Spleen (tissue), 11 donors: ENCODE data around the gene SENP3. TPM values are rescaled to one million over a fixed set of nuclear protein-coding genes. Genes with fewer than 3 reads are reported as not detected.

ENCODE experiments used
- DNase-seq: peaks from one replicate; pipeline ENCODE4 v3.0.0-alpha.2; 2020
- H3K27ac ChIP-seq, 8 donors: fragments of 200-600 bp; sonication (generic) in 7 of 8; 1 replicate in 4 of 8; 2 replicates in 4 of 8; pipeline versions ENCODE4 v1.5.0 to v1.8.0; 2016 to 2021; ENCODE audit warnings: inconsistent platforms in 4 of 8, mild to moderate bottlenecking in 4 of 8, moderate library complexity in 1 of 8
- H3K27me3 ChIP-seq, 7 donors: fragments of 200-600 bp; sonication (generic) in 6 of 7; replicated peaks in 1 of 7; 1 replicate in 4 of 7; 2 replicates in 3 of 7; pipeline versions ENCODE4 v1.5.0 to v1.8.0; 2016 to 2021; ENCODE audit warnings: inconsistent platforms in 3 of 7, mild to moderate bottlenecking in 1 of 7
- H3K36me3 ChIP-seq, 6 donors: fragments of 200-600 bp; sonication (generic) in 5 of 6; 1 replicate in 4 of 6; 2 replicates in 2 of 6; pipeline versions ENCODE4 v1.5.0 to v1.8.0; 2016 to 2021; ENCODE audit warnings: inconsistent platforms in 2 of 6
- H3K4me1 ChIP-seq, 6 donors: fragments of 200-600 bp; sonication (generic) in 5 of 6; 1 replicate in 3 of 6; 2 replicates in 3 of 6; pipeline versions ENCODE4 v1.5.0 to v1.8.0; 2016 to 2021; ENCODE audit warnings: inconsistent platforms in 3 of 6
- H3K4me3 ChIP-seq, 8 donors: fragments of 200-600 bp; sonication (generic) in 7 of 8; 1 replicate in 4 of 8; 2 replicates in 4 of 8; pipeline versions ENCODE4 v1.5.0 to v1.8.0; 2016 to 2021; ENCODE audit warnings: inconsistent platforms in 4 of 8, mild to moderate bottlenecking in 4 of 8, moderate library complexity in 2 of 8
- H3K9me3 ChIP-seq, 8 donors: fragments of 200-600 bp; sonication (generic) in 7 of 8; 1 replicate in 4 of 8; 2 replicates in 4 of 8; pipeline versions ENCODE4 v1.5.0 to v1.8.0; 2016 to 2021; ENCODE audit warnings: inconsistent platforms in 4 of 8
- POLR2A ChIP-seq, 3 donors: fragments of 450-650 bp; IDR thresholded peaks; one replicate each; pipeline ENCODE4 v1.5.1; 2017; ENCODE audit warnings: antibody characterized with exemption in 3 of 3, mild to moderate bottlenecking in 1 of 3
- POLR2AphosphoS5 ChIP-seq, 3 donors: sonication (generic); formaldehyde crosslinking; IDR thresholded peaks; one replicate each; pipeline ENCODE4 v1.5.1; 2017; ENCODE audit warnings: antibody characterized with exemption in 3 of 3
- WGBS, 5 donors: extraction: QIAGEN DNeasy Blood & Tissue Kit in 3 of 5; methylation state at CpG; one replicate each; pipeline versions ENCODE4 v1.1.5 to v1.1.7; 2013 to 2018; 5-methylcytosine and 5-hydroxymethylcytosine counted together
- intact Hi-C: fragments of 100-400 bp; cut with DNase I; formaldehyde crosslinking; loops from one replicate; pipeline ENCODE4 v1.15.0; 2023; ENCODE audit warnings: low total_unique reads
- polyA plus RNA-seq, 3 donors: library from polyadenylated mRNA; stranded (reverse); fragments of 200-250 nt; gene quantifications; one replicate each; pipeline ENCODE4 v1.2.1, GENCODE V29; 2013
- total RNA-seq, 7 donors: library from RNA; depleted of rRNA in 3 of 7; stranded (reverse); fragments of >200 nt in 3 of 7; fragmentation: NEBNext Ultra II Directional in 4 of 7; extraction: Animal tissue kit (Norgen Biotek cat#: 25700) in 4 of 7; gene quantifications; one replicate each; pipeline versions ENCODE4 v1.1.0 to v1.2.1, GENCODE V29; 2016 to 2021
- TF ChIP-seq, protein P1 (sequence below), 11 experiments: fragments of 200-600 bp in 7 of 11; fragments of 450-650 bp in 4 of 11; sonication (generic) in 4 of 11; IDR thresholded peaks in 8 of 11; conservative IDR thresholded peaks in 3 of 11; 1 replicate in 7 of 11; 2 replicates in 4 of 11; pipeline versions ENCODE4 v1.4.0 to v1.8.0; 2016 to 2021; ENCODE audit warnings: antibody characterized with exemption in 11 of 11, inconsistent platforms in 4 of 11, mild to moderate bottlenecking in 1 of 11
- donor health status: healthy with polysubstance abuse.
- donor health status: DM: no; HTN: no; CAD: no; lungs with moderate emphysema.
- donor health status: DM: no; HTN: no; CAD: no.
- donor health status: Bipolar disorder and iron deficiency.
- donor health status: healthy.
- donor health status: DM: no; HTN: no; CAD: no.
- donor health status: DM: yes; HTN: yes; CAD: no.

The SENP3 gene
- total and polyA plus RNA-seq, 10 donors: 36.3 to 71.7 (median 43.1) TPM

DNA sequence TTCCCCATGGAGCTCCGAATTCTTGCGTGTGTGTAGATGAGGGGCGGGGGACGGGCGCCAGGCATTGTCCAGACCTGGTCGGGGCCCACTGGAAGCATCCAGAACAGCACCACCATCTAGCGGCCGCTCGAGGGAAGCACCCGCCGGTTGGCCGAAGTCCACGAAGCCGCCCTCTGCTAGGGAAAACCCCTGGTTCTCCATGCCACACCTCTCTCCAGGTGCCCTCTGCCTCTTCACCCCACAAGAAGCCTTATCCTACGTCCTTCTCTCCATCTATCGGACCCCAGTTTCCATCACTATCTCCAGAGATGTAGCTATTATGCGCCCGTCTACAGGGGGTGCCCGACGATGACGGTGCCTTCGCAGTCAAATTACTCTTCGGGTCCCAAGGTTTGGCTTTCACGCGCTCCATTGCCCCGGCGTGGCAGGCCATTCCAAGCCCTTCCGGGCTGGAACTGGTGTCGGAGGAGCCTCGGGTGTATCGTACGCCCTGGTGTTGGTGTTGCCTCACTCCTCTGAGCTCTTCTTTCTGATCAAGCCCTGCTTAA, 617 bp upstream of the SENP3 start:
- TF ChIP-seq, protein P1, sequence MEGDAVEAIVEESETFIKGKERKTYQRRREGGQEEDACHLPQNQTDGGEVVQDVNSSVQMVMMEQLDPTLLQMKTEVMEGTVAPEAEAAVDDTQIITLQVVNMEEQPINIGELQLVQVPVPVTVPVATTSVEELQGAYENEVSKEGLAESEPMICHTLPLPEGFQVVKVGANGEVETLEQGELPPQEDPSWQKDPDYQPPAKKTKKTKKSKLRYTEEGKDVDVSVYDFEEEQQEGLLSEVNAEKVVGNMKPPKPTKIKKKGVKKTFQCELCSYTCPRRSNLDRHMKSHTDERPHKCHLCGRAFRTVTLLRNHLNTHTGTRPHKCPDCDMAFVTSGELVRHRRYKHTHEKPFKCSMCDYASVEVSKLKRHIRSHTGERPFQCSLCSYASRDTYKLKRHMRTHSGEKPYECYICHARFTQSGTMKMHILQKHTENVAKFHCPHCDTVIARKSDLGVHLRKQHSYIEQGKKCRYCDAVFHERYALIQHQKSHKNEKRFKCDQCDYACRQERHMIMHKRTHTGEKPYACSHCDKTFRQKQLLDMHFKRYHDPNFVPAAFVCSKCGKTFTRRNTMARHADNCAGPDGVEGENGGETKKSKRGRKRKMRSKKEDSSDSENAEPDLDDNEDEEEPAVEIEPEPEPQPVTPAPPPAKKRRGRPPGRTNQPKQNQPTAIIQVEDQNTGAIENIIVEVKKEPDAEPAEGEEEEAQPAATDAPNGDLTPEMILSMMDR (IDR thresholded peaks at IDR 0.05 in 8 of 11, conservative IDR thresholded peaks at IDR 0.05 in 3 of 11): peak; percentile 75 to 96 (median 86)
- no peak for TF ChIP-seq POLR2A (IDR thresholded peaks at IDR 0.05)
- TF ChIP-seq POLR2AphosphoS5 (IDR thresholded peaks at IDR 0.05): peak in 1 of 3 donors; percentile 51
- Histone ChIP-seq H3K27me3 (no peaks in the 10 kb centered on the region), H3K4me3 (peak overlapping the region; percentile 75 to 98 (median 95)), H3K27ac (peak overlapping the region; percentile 86 to 98 (median 94)), H3K4me1 (peaks cover 43 to 89% (median 72%) of the 10 kb centered on the region in 6 donors), H3K36me3 (peaks cover 5 to 51% (median 29%) of the 10 kb centered on the region in 6 donors), H3K9me3 (no peaks in the 10 kb centered on the region)
- 0 to 1% (median 1%) methylated on average over 32 of the region's 32 CpGs for WGBS, 5 donors
- peak; percentile 96 for DNase-seq
- intact Hi-C loops: loop anchor here (5.0 kb wide), 2 partner anchors 44 to 124 kb away; partner anchors contain the start of genes FGF11 and TMEM102

DNA sequence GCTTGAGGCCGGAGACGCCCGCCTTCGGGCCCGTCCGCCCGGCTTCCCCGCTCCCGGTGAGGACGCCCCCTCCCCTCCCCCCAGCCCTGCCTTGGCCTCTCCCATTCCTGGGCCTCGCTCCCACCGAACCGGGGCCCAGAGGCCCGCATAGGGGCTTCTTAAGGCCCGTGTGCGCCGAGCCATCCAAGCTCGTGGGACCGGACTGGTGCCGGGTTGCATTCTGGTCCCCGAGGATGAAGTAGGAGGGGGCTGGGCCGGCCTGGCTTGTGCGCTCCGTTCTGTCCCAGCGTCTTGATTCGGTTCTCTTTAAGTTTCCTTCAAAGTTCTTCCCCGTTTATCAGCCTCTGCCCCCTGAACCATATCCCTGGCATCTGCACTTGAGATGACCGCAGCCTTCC, 488 bp downstream of the SENP3 start:
- peaks cover 5 to 53% (median 36%) of the 10 kb centered on the region in 6 donors for H3K36me3 ChIP-seq
- H3K9me3 ChIP-seq: no peaks in the 10 kb centered on the region
- no peak for DNase-seq
- TF ChIP-seq POLR2A (IDR thresholded peaks at IDR 0.05) (no peak), POLR2AphosphoS5 (IDR thresholded peaks at IDR 0.05) (no peak)
- TF ChIP-seq, protein P1 (IDR thresholded peaks at IDR 0.05 in 8 of 11, conservative IDR thresholded peaks at IDR 0.05 in 3 of 11): no peak
- H3K4me3 ChIP-seq: peak overlapping the region; percentile 75 to 98 (median 95)
- H3K4me1 ChIP-seq: peaks cover 43 to 78% (median 68%) of the 10 kb centered on the region in 6 donors
- peak overlapping the region; percentile 86 to 98 (median 94) for H3K27ac ChIP-seq
- intact Hi-C loops: loop anchor here (5.0 kb wide), 2 partner anchors 45 to 125 kb away; partner anchors contain the start of genes FGF11 and TMEM102
- no peaks in the 10 kb centered on the region for H3K27me3 ChIP-seq
- 1 to 2% (median 2%) methylated on average over 9 to 28 of the region's 28 CpGs for WGBS, 5 donors

DNA sequence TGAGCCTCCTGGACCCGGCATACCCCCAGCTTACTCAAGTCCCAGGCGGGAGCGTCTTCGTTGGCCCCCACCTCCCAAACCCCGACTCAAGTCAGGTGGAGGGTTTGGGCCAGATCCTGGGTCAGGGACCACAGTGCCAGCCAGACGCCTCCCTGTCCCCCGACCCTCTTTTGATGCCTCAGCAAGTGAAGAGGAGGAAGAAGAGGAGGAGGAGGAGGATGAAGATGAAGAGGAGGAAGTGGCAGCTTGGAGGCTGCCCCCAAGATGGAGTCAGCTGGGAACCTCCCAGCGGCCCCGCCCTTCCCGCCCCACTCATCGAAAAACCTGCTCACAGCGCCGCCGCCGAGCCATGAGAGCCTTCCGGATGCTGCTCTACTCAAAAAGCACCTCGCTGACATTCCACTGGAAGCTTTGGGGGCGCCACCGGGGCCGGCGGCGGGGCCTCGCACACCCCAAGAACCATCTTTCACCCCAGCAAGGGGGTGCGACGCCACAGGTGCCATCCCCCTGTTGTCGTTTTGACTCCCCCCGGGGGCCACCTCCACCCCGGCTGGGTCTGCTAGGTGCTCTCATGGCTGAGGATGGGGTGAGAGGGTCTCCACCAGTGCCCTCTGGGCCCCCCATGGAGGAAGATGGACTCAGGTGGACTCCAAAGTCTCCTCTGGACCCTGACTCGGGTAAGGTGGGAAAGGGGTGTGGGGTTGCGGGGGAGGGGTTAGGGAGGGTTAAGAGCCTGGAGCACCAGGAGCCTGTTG, 1.6 kb downstream of the SENP3 start:
- Histone ChIP-seq H3K4me3 (peak overlapping the region in 4 of 8 donors; percentile 75 to 96 (median 94)), H3K4me1 (peaks cover 43 to 67% (median 57%) of the 10 kb centered on the region in 6 donors), H3K9me3 (no peaks in the 10 kb centered on the region), H3K36me3 (peaks cover 5 to 59% (median 41%) of the 10 kb centered on the region in 6 donors), H3K27me3 (no peaks in the 10 kb centered on the region), H3K27ac (no peak overlapping the region)
- no peak for TF ChIP-seq POLR2AphosphoS5 (IDR thresholded peaks at IDR 0.05)
- no peak for TF ChIP-seq POLR2A (IDR thresholded peaks at IDR 0.05)
- TF ChIP-seq, protein P1 (IDR thresholded peaks at IDR 0.05 in 8 of 11, conservative IDR thresholded peaks at IDR 0.05 in 3 of 11): no peak
- intact Hi-C loops: loop anchor here (5.0 kb wide), 2 partner anchors 46 to 126 kb away; partner anchors contain the start of genes FGF11 and TMEM102
- 90 to 94% (median 91%) methylated on average over 21 to 30 of the region's 30 CpGs for WGBS, 5 donors
- DNase-seq: no peak

DNA sequence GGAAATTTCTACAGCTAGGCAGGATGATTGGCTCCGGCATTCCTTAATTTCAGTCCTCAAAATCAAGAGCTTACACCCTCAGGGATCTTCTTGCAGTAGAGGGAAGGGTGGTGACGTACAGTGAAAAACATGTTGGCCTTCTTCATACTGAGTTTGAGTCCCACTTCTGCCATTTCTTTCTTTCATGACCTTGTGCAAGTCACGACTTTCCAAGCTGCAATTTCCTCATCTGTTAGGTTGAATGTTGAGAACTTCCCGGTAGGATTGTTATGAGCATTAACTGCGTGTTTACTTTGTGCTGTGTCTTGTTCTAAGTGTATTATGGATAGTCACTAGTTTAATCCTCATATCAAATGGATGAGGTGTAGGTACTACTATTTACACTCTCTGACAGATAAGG, 7.9 kb downstream of the SENP3 start:
- Histone ChIP-seq H3K27ac (no peak overlapping the region), H3K36me3 (peaks cover 5 to 76% (median 54%) of the 10 kb centered on the region in 6 donors), H3K4me1 (peaks cover 7 to 33% (median 26%) of the 10 kb centered on the region in 6 donors), H3K4me3 (no peak overlapping the region), H3K27me3 (no peaks in the 10 kb centered on the region), H3K9me3 (no peaks in the 10 kb centered on the region)
- WGBS, 5 donors: 59 to 81% (median 73%) methylated on average over 5 of the region's 5 CpGs
- no peak for DNase-seq
- intact Hi-C loops: no loop called here
- TF ChIP-seq POLR2AphosphoS5 (IDR thresholded peaks at IDR 0.05): no peak
- TF ChIP-seq, protein P1 (IDR thresholded peaks at IDR 0.05 in 8 of 11, conservative IDR thresholded peaks at IDR 0.05 in 3 of 11): no peak
- TF ChIP-seq POLR2A (IDR thresholded peaks at IDR 0.05): no peak
